ENCODE measurements around the gene MAP2K6.

Gene MAP2K6

DNA sequence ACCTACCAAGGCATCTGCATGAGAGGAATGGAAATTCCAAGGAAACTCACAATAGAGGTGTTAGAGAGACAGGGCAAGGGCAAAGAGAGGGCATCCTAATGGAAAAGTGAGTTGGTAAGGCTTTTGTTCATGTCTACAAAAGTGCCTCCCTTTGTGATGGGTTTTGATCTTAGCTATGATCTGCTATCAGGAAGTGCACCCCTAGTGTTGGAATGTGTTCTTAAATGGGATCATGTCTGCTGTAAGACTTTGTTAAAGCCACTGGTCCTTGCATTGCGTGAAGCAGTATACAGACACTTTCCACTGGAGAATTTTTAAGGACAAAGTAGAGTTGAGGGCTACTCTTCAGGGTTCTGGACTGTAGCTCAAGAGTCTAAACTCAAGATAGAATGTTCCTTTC lies 92.0 kb downstream of the MAP2K6 start:
- no peaks in the 10 kb centered on the region for H3K27me3 ChIP-seq (ENCODE audit: control insufficient read depth, insufficient read depth, low read length)
- H3K9ac ChIP-seq (ENCODE audit: low read length): no peak overlapping the region
- peaks cover under 1% of the 10 kb centered on the region for H3K4me1 ChIP-seq (ENCODE audit: control insufficient read depth, insufficient read depth, low read length)
- no peak overlapping the region for H3K4me3 ChIP-seq (ENCODE audit: low read length)
- H3K9me3 ChIP-seq (ENCODE audit: control insufficient read depth, low read length): no peaks in the 10 kb centered on the region
- H3K36me3 ChIP-seq (ENCODE audit: control insufficient read depth, insufficient read depth, low read length): no peaks in the 10 kb centered on the region

DNA sequence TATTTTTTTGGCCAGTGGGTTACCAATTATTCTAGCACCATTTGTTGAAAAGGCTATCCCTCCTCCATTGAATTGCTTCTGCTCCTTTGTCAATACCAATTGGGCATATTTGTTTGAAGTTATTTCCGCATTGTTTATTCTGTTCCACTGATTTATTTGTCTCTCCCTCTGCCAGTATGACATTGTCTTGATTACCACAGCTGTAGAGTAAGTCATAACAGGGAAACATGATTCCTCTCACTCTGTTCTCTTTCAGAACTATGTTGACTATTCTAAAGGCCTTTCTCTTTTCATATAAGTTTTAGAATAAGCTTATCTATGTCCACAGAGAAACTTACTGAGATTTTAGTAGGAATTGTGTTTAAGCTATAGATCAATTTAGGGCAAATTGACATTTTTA lies 94.3 kb downstream of the MAP2K6 start:
- H3K27me3 ChIP-seq (ENCODE audit: control insufficient read depth, insufficient read depth, low read length): no peaks in the 10 kb centered on the region
- no peak overlapping the region for H3K9ac ChIP-seq (ENCODE audit: low read length)
- H3K4me1 ChIP-seq (ENCODE audit: control insufficient read depth, insufficient read depth, low read length): no peaks in the 10 kb centered on the region
- no peak overlapping the region for H3K4me3 ChIP-seq (ENCODE audit: low read length)
- H3K9me3 ChIP-seq (ENCODE audit: control insufficient read depth, low read length): no peaks in the 10 kb centered on the region
- no peaks in the 10 kb centered on the region for H3K36me3 ChIP-seq (ENCODE audit: control insufficient read depth, insufficient read depth, low read length)

DNA sequence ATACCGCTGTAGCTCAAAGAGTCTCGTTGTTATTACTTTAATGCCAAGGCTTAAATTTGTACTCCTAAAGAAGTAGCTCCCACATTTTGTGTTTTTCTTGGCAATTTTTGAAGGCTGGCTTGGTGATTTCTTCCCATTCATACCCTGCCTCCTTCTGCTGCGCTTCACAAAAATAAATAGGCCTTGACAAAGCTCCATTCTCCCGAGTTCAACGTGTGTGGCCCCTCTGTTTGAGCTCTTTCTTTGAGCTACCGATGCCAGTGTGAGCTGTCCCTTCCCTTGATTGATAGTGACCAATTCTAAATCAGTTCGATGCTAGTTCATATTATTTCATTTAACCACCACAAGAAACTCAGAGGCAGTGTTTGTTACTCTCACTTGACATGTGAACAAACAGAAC lies 96.8 kb downstream of the MAP2K6 start:
- H3K9me3 ChIP-seq (ENCODE audit: control insufficient read depth, low read length): no peaks in the 10 kb centered on the region
- H3K36me3 ChIP-seq (ENCODE audit: control insufficient read depth, insufficient read depth, low read length): peaks cover 4% of the 10 kb centered on the region

DNA sequence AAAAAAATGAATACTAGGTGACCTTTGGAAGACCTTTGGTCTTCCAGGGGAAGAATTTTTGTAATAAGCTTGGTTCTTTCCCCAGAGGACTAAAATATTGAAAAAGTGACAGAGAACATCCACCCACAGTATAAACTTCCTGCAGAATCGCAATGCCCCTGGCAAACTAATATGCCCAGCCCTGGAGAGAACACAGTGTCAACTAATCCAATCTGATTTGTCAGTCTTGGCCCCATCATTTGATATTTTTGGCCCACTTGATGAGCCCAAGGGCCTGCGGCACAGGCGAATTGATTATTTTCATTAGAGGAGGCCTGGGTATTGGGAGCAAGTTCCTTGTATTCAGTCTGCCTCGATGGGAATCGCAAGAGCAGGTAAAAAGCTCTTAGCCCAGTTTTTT lies 98.4 kb downstream of the MAP2K6 start:
- no peaks in the 10 kb centered on the region for H3K9me3 ChIP-seq (ENCODE audit: control insufficient read depth, low read length)
- H3K4me3 ChIP-seq (ENCODE audit: low read length): no peak overlapping the region
- peaks cover 4% of the 10 kb centered on the region for H3K36me3 ChIP-seq (ENCODE audit: control insufficient read depth, insufficient read depth, low read length)
- H3K9ac ChIP-seq (ENCODE audit: low read length): no peak overlapping the region
- H3K4me1 ChIP-seq (ENCODE audit: control insufficient read depth, insufficient read depth, low read length): no peaks in the 10 kb centered on the region
- no peaks in the 10 kb centered on the region for H3K27me3 ChIP-seq (ENCODE audit: control insufficient read depth, insufficient read depth, low read length)

More for the DNA sequence above, 96.8 kb downstream of the MAP2K6 start:
- H3K27me3 ChIP-seq (ENCODE audit: control insufficient read depth, insufficient read depth, low read length): no peaks in the 10 kb centered on the region
- H3K9ac ChIP-seq (ENCODE audit: low read length): no peak overlapping the region
- H3K4me3 ChIP-seq (ENCODE audit: low read length): no peak overlapping the region
- H3K4me1 ChIP-seq (ENCODE audit: control insufficient read depth, insufficient read depth, low read length): no peaks in the 10 kb centered on the region

DNA sequence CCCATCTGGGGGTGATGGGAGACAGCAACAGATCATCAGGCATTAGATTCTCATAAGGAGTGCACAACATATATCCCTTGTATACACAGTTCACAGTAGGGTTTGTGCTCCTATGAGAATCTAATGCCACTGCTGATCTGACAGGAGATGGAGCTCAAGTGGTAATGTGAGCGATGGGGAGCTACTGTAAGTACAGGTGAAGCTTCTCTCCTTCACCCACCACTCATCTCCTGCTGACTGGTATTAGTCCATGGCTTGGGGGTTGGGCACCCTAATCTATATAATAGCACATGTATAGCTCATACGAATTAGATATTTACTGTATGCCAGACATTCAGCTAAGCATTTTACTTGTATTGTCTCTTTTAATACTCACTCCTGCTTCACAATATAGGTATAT lies 101.7 kb downstream of the MAP2K6 start:
- Histone ChIP-seq H3K9me3 (ENCODE audit: control insufficient read depth, low read length) (no peaks in the 10 kb centered on the region), H3K4me1 (ENCODE audit: control insufficient read depth, insufficient read depth, low read length) (no peaks in the 10 kb centered on the region), H3K27me3 (ENCODE audit: control insufficient read depth, insufficient read depth, low read length) (no peaks in the 10 kb centered on the region), H3K9ac (ENCODE audit: low read length) (no peak overlapping the region), H3K4me3 (ENCODE audit: low read length) (no peak overlapping the region), H3K36me3 (ENCODE audit: control insufficient read depth, insufficient read depth, low read length) (peaks cover 4% of the 10 kb centered on the region)

DNA sequence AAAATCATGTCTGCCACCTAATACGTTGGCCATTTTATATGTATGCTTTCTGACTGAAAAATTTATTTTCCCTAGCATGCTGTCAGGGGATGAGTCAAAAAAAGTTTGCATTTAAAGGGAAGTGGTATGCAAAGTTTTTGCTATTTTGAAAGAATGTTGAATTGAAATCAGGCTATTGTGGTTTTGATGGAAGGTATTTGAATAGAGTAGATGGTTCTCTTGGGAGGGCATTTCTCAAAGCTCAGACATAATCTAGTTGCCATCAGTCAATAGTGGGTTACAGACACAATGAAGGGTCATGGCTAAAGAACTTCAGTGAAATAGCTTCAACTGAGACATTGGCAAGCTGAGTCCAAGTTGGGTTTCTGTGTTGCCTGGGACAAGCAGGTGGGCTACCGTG lies 102.4 kb downstream of the MAP2K6 start:
- H3K4me3 ChIP-seq (ENCODE audit: low read length): no peak overlapping the region
- no peaks in the 10 kb centered on the region for H3K9me3 ChIP-seq (ENCODE audit: control insufficient read depth, low read length)
- H3K36me3 ChIP-seq (ENCODE audit: control insufficient read depth, insufficient read depth, low read length): peaks cover 4% of the 10 kb centered on the region
- no peaks in the 10 kb centered on the region for H3K27me3 ChIP-seq (ENCODE audit: control insufficient read depth, insufficient read depth, low read length)
- H3K9ac ChIP-seq (ENCODE audit: low read length): no peak overlapping the region
- no peaks in the 10 kb centered on the region for H3K4me1 ChIP-seq (ENCODE audit: control insufficient read depth, insufficient read depth, low read length)

DNA sequence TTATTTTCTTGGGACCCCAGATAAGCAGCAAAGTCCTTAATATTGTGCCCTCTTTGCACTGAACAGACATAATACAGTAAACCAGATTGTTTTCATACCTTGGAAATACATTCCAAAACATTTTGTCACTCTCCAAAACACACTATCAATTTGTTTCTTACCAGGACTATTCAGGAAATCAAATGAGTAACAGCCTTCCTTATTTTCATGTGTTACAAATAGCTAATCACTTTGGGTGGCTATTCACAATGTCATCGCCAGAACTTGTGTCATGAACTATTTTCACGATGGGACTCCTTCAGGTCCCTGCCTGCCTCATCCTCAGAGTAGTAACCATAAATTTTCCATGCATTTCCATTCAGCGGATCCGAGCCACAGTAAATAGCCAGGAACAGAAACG lies 104.5 kb downstream of the MAP2K6 start:
- H3K9me3 ChIP-seq (ENCODE audit: control insufficient read depth, low read length): no peaks in the 10 kb centered on the region
- H3K9ac ChIP-seq (ENCODE audit: low read length): no peak overlapping the region
- H3K27me3 ChIP-seq (ENCODE audit: control insufficient read depth, insufficient read depth, low read length): no peaks in the 10 kb centered on the region
- H3K4me3 ChIP-seq (ENCODE audit: low read length): no peak overlapping the region
- peaks cover 4% of the 10 kb centered on the region for H3K36me3 ChIP-seq (ENCODE audit: control insufficient read depth, insufficient read depth, low read length)
- no peaks in the 10 kb centered on the region for H3K4me1 ChIP-seq (ENCODE audit: control insufficient read depth, insufficient read depth, low read length)

DNA sequence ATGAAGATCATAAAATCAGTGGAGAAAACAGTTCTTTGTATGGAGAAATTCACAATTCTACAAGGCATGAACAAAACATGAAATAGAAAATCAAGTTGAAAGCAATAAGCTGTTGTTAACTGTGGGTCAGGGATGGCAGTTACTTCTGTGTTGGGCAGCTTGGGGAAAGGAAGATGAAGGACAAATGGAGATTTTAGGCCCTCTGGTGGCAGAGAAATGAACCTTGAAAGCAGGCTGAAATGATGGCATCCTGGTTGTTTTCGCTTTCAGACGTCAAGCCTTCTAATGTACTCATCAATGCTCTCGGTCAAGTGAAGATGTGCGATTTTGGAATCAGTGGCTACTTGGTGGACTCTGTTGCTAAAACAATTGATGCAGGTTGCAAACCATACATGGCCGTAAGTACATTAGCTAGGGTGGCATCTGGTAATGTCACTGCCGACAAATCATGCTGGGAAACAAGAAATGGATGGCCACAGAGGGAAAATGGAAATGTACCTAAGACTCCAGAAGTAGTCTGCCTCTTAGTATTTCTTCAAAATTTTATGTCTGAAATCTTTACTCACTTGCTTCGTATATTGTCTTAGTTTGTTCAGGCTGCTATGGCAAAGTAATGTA lies 108.9 kb downstream of the MAP2K6 start:
- H3K27me3 ChIP-seq (ENCODE audit: control insufficient read depth, insufficient read depth, low read length): no peaks in the 10 kb centered on the region
- no peak overlapping the region for H3K4me3 ChIP-seq (ENCODE audit: low read length)
- no peaks in the 10 kb centered on the region for H3K9me3 ChIP-seq (ENCODE audit: control insufficient read depth, low read length)
- H3K36me3 ChIP-seq (ENCODE audit: control insufficient read depth, insufficient read depth, low read length): peaks cover 7% of the 10 kb centered on the region
- H3K9ac ChIP-seq (ENCODE audit: low read length): no peak overlapping the region
- no peaks in the 10 kb centered on the region for H3K4me1 ChIP-seq (ENCODE audit: control insufficient read depth, insufficient read depth, low read length)

DNA sequence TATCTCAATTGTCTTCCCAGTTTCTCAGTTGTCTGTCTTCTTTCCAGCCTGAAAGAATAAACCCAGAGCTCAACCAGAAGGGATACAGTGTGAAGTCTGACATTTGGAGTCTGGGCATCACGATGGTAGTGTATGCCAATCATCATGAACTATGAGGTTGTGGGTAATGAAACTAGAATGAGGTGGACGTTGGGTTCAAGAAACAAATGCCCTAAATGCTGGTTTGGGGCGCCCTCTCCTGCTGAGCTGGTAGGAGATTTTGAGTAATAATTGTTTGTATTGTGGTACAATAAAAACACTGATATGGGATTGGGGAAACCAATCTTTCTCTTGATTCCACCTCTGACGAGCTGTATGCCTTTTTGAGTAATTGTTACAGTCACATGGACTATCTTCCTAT lies 110.4 kb downstream of the MAP2K6 start:
- Histone ChIP-seq H3K4me3 (ENCODE audit: low read length) (no peak overlapping the region), H3K4me1 (ENCODE audit: control insufficient read depth, insufficient read depth, low read length) (no peaks in the 10 kb centered on the region), H3K9ac (ENCODE audit: low read length) (no peak overlapping the region), H3K9me3 (ENCODE audit: control insufficient read depth, low read length) (no peaks in the 10 kb centered on the region), H3K27me3 (ENCODE audit: control insufficient read depth, insufficient read depth, low read length) (no peaks in the 10 kb centered on the region), H3K36me3 (ENCODE audit: control insufficient read depth, insufficient read depth, low read length) (peaks cover 7% of the 10 kb centered on the region)

DNA sequence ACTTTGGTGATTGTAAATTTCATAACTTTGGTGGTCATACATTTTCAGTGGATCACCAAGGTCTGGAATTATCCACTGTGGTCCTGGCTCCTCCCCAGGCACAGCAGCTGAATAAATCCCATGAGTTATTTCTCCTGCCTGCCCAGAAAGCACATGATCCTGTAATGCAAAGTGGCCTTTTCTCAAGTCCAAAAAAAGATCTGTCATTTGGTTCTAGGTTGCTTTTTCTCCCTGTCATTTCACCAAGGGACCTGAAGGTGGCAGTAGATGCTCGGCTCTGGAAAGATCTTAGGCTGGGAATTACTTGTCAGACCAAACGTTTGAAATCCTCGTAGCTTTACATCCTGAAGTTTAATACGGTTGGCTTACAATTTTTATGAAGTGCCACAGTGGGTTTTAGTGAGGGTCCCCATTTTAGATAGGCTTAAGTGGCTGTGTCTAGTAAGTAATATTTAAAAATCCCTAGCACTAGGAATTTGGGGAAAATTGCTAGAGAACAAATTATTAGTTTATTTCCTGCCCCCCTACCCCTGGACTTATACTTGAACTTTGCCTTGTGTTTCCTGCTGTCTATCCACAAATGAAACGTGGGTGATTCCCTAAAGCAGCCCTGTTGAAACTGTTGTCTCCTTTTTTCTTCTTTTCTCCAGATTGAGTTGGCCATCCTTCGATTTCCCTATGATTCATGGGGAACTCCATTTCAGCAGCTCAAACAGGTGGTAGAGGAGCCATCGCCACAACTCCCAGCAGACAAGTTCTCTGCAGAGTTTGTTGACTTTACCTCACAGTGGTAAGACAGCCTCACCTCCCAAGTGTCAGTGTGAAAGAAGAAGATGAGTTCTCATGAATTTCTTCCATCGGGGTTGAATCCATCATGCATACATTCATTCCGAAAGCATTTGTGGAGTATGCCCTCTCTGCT lies 111.7 kb downstream of the MAP2K6 start:
- peaks cover 7% of the 10 kb centered on the region for H3K36me3 ChIP-seq (ENCODE audit: control insufficient read depth, insufficient read depth, low read length)
- no peaks in the 10 kb centered on the region for H3K27me3 ChIP-seq (ENCODE audit: control insufficient read depth, insufficient read depth, low read length)
- no peaks in the 10 kb centered on the region for H3K4me1 ChIP-seq (ENCODE audit: control insufficient read depth, insufficient read depth, low read length)
- H3K9ac ChIP-seq (ENCODE audit: low read length): no peak overlapping the region
- no peaks in the 10 kb centered on the region for H3K9me3 ChIP-seq (ENCODE audit: control insufficient read depth, low read length)
- H3K4me3 ChIP-seq (ENCODE audit: low read length): no peak overlapping the region

DNA sequence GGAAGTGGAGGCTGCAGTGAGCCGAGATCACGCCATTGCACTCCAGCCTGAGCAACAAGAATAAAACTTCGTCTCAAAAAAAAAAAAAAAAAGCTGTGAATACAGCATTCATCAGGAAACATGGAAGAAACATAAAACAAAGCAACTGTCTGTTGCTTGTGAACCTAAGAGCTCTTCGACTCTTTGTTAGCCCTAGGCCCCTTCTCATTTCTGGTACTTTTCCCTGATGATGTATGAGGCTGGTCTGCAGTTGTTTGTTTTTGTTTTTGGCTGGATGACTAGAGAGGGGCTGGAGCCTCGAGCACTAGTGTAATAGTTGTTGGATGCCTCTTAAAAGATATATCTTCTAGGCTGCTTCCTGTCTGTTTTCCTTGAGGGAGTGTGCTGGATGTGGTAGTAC lies 113.5 kb downstream of the MAP2K6 start:
- H3K9ac ChIP-seq (ENCODE audit: low read length): no peak overlapping the region
- no peaks in the 10 kb centered on the region for H3K4me1 ChIP-seq (ENCODE audit: control insufficient read depth, insufficient read depth, low read length)
- no peak overlapping the region for H3K4me3 ChIP-seq (ENCODE audit: low read length)
- H3K36me3 ChIP-seq (ENCODE audit: control insufficient read depth, insufficient read depth, low read length): peaks cover 7% of the 10 kb centered on the region
- no peaks in the 10 kb centered on the region for H3K9me3 ChIP-seq (ENCODE audit: control insufficient read depth, low read length)
- no peaks in the 10 kb centered on the region for H3K27me3 ChIP-seq (ENCODE audit: control insufficient read depth, insufficient read depth, low read length)

DNA sequence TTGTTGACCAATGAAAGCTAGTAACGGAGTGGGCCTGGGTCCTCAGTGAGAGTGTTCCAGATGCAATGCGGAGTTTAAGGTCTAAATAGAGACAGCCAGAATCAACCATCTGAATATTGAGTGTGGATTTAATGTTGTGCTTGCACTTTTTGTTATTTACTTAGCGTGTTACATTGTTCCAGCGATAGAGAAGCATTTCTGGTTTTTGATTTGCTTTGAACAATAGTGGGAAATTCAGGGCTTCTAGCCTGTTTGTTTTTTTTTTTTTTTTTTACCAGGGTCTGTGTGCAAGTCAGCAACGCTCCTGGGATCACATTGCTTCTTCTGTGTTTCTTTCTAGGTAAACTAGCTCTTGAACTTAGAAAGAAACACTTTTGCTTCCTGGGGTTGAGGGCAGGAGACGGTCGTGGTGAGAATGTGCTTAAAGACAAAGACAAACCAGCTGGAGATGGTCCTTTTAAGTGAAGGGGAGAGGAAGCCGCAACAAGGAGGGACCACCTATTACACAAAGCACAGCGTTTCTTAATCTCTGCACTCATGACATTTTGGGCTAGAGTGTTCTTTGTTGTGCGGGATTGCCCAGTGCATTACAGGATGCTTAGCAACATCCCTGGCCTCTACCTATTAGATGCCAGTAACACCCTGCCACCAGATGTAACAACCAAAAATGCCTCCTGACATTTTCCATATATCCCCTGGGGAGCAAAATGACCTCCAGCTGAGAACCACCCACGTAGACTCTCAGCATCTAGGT lies 119.2 kb downstream of the MAP2K6 start:
- Histone ChIP-seq H3K4me1 (ENCODE audit: control insufficient read depth, insufficient read depth, low read length) (no peaks in the 10 kb centered on the region), H3K27me3 (ENCODE audit: control insufficient read depth, insufficient read depth, low read length) (no peaks in the 10 kb centered on the region), H3K9me3 (ENCODE audit: control insufficient read depth, low read length) (no peaks in the 10 kb centered on the region), H3K4me3 (ENCODE audit: low read length) (no peak overlapping the region), H3K9ac (ENCODE audit: low read length) (no peak overlapping the region), H3K36me3 (ENCODE audit: control insufficient read depth, insufficient read depth, low read length) (no peaks in the 10 kb centered on the region)

All from mucosa of stomach (tissue), 1 donor.